Measurements from ENCODE around the gene GLMP.

GLMP gene

GRCh38 chr1:156266051-156266450, 29.4 kb downstream of the GLMP start:
- Histone ChIP-seq H3K36me3 (peaks cover 75 to 100% (median 95%) of the 10 kb centered on the region in 3 donors), H3K4me1 (no peaks in the 10 kb centered on the region), H3K27ac (no peak overlapping the region), H3K9me3 (no peaks in the 10 kb centered on the region), H3K27me3 (no peaks in the 10 kb centered on the region), H3K4me3 (no peak overlapping the region)
- no peak for DNase-seq
- TF ChIP-seq CTCF (IDR thresholded peaks at IDR 0.05), result no peak
- intact Hi-C loops (cut with DNase I; ENCODE audit: low total_unique reads), result no loop called here

GRCh38 chr1:156263288-156263655, 32.2 kb downstream of the GLMP start:
- no peak overlapping the region for H3K4me3 ChIP-seq

GRCh38 chr1:156262461-156263287, 32.8 kb downstream of the GLMP start:
- Histone ChIP-seq H3K4me1 (no peaks in the 10 kb centered on the region), H3K4me3 (no peak overlapping the region), H3K9me3 (no peaks in the 10 kb centered on the region), H3K27me3 (no peaks in the 10 kb centered on the region), H3K27ac (no peak overlapping the region), H3K36me3 (peaks cover 85 to 100% (median 97%) of the 10 kb centered on the region in 3 donors)
- no peak for DNase-seq
- no peak for TF ChIP-seq CTCF (IDR thresholded peaks at IDR 0.05)
- intact Hi-C loops (cut with DNase I; ENCODE audit: low total_unique reads), result no loop called here

More at GRCh38 chr1:156263288-156263655, 32.2 kb downstream of the GLMP start:
- Histone ChIP-seq H3K9me3 (no peaks in the 10 kb centered on the region), H3K27ac (no peak overlapping the region), H3K27me3 (no peaks in the 10 kb centered on the region), H3K4me1 (no peaks in the 10 kb centered on the region), H3K36me3 (peaks cover 85 to 100% (median 97%) of the 10 kb centered on the region in 3 donors)
- intact Hi-C loops (cut with DNase I; ENCODE audit: low total_unique reads), result no loop called here
- no peak for DNase-seq
- no peak for TF ChIP-seq CTCF (IDR thresholded peaks at IDR 0.05)

GRCh38 chr1:156260896-156261295, 34.6 kb downstream of the GLMP start:
- Histone ChIP-seq H3K9me3 (no peaks in the 10 kb centered on the region), H3K27ac (no peak overlapping the region), H3K36me3 (peaks cover 76 to 100% (median 97%) of the 10 kb centered on the region in 3 donors), H3K27me3 (no peaks in the 10 kb centered on the region), H3K4me1 (no peaks in the 10 kb centered on the region), H3K4me3 (no peak overlapping the region)
- TF ChIP-seq CTCF (IDR thresholded peaks at IDR 0.05), result no peak
- intact Hi-C loops (cut with DNase I; ENCODE audit: low total_unique reads), result no loop called here
- DNase-seq, result no peak

GRCh38 chr1:156259805-156260204, 35.7 kb downstream of the GLMP start:
- Histone ChIP-seq H3K27ac (no peak overlapping the region), H3K4me1 (no peaks in the 10 kb centered on the region), H3K36me3 (peaks cover 76 to 100% (median 97%) of the 10 kb centered on the region in 3 donors), H3K27me3 (no peaks in the 10 kb centered on the region), H3K9me3 (no peaks in the 10 kb centered on the region), H3K4me3 (no peak overlapping the region)
- DNase-seq, result no peak
- intact Hi-C loops (cut with DNase I; ENCODE audit: low total_unique reads), result no loop called here
- TF ChIP-seq CTCF (IDR thresholded peaks at IDR 0.05), result no peak
